GM21381 (cell line): ENCODE data around the gene LTBP4.
A peak's percentile ranks its signal among the peaks of the same experiment; 100 is the strongest.
"Not testable (repeated sequence)": the region's sequence is repeated elsewhere in the genome, so short reads cannot be mapped to it uniquely, and the experiment has no call there.

Experiments used
- ATAC-seq: cut with Tn5 transposase; IDR thresholded peaks from one replicate; pipeline ENCODE4 v1.9.1; 2021; ENCODE audit warnings: mild to moderate bottlenecking, moderate library complexity; ENCODE audit not compliant: unreplicated experiment

LTBP4 gene

GRCh38 chr19:40571831-40572495, 29.2 kb upstream of the LTBP4 start:
- no peak for ATAC-seq

- no peak for ATAC-seq
Observed at GRCh38 chr19:40575326-40575725, 25.8 kb upstream of the LTBP4 start.

DNA sequence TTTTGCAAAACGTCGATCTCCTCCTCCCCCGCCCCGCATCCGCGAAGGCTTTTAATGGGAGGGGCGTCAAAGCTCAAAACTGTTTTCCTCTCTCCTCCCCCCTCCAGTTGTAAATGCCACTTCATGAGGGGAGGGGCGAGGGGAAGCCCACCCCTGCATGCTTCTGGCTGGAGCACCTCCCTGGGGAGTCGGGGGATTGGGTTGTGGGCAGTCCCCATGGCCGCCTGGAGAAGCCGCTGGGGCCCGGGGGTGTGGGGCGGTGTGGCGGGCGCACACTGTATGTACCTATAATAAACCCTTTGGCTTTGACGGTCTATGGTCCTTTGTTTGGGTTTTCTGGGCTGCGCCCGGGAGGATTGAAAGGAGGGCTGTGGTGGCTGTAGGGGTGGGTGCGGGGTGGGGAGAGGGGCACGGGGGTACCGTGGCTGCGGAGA, 25.0 kb upstream of the LTBP4 start:
- peak; percentile 4 for ATAC-seq

DNA sequence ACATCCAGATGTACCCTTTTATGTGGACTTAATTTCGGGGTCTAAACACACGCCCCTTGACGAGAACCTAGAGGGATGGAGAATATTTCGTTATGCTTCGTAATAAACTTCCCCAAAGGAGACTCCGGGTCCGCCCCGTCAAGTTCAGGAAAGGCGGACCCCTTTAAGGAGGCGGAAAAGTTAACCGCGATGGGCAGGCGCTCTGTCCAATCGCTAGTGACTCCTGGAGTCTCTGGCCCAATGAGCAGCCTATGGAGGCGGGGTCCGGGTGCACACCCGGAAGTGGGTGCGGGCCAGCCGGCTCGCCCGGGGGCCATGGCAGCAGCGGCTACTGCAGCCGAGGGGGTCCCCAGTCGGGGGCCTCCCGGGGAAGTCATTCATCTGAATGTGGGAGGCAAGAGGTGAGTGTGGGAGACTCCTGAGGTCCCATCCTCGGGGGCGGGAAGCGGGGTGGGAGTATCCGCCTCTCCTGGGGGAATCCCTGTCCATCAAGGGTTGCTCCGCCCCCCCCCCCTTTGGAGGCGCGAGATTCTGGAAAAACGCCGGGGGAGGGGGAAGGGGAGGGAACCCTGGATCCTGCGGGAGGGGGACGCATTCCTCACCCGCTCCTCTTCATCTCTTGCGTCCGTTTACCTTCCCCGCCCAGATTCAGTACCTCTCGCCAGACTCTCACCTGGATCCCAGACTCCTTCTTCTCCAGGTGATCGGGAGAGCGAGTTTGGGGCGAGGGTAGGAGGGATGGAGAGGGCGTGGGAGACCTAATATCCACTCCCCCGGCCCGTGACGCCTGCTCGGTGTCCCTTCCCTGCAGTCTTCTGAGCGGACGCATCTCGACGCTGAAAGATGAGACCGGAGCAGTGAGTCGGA, 24.4 kb upstream of the LTBP4 start, which contains the start of gene SHKBP1:
Gene SHKBP1 (plus strand): TSS at position 289 of the 867 bp plus-strand sequence. CDS start 27 bp downstream, at position 316.
- peak; percentile 88 for ATAC-seq

GRCh38 chr19:40578442-40578908, 22.7 kb upstream of the LTBP4 start:
- ATAC-seq = no peak

- ATAC-seq = no peak
Observed at GRCh38 chr19:40580619-40581018, 20.6 kb upstream of the LTBP4 start.

- no peak for ATAC-seq
Observed at GRCh38 chr19:40581531-40581930, 19.6 kb upstream of the LTBP4 start.

DNA sequence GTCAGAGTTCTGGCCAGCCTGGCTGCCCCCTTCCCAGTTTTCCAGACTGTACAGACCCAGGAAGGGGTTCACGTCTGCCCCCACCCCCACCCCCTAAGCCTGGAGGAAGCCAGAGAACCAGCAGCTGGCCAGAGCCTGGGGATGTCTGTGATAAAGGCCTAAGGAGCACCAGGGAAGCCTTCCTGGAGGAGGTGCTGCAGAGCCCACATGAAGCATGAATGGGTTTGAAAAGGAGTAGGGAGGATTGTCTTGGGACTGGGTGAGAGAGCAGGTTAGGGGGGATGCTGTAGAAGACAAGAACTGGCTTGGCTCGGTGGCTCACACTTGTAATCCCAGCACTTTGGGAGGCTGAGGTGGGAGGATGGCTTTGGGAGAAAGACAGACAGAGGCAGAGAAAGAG, 18.7 kb upstream of the LTBP4 start:
- no peak for ATAC-seq

DNA sequence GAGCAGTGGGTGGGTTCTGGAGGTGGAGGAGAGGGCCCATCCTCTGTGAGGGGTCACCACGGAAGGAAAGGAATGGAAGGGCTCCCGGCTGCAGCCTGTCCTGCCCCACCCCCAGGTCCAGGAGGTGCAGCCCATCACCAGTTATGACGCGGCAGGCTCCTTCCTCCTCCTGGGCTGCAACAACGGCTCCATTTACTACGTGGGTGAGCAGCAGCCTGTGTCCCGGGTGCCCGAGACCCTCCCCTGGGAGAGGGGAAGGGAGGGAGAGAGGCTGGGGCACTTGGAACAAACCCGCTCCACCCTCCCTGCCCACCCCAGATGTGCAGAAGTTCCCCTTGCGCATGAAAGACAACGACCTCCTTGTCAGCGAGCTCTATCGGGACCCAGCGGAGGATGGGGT, 17.9 kb upstream of the LTBP4 start:
- no peak for ATAC-seq

DNA sequence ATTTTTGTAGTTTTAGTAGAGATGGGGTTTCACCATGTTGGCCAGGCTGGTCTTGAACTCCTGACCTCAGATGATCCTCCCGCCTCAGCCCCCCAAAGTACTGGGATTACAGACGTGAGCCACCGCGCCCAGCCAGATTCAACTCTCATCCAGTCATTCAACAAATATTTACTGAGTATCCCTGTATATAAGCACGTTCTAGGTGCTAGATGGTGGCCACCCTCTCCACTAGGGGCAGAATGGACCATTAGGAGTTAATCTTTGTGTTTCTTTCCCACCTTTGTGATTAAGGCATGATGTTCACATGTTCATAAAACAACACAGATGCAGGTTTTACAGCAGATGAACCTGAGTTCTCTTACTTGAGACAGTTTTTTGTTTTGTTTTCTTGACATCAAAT, 17.2 kb upstream of the LTBP4 start:
- ATAC-seq = no peak

- no peak for ATAC-seq
Observed at GRCh38 chr19:40585241-40585981, 15.8 kb upstream of the LTBP4 start.

- no peak for ATAC-seq
Observed at GRCh38 chr19:40585982-40586422, 15.2 kb upstream of the LTBP4 start.

GRCh38 chr19:40586611-40587010, 14.6 kb upstream of the LTBP4 start:
- no peak for ATAC-seq

DNA sequence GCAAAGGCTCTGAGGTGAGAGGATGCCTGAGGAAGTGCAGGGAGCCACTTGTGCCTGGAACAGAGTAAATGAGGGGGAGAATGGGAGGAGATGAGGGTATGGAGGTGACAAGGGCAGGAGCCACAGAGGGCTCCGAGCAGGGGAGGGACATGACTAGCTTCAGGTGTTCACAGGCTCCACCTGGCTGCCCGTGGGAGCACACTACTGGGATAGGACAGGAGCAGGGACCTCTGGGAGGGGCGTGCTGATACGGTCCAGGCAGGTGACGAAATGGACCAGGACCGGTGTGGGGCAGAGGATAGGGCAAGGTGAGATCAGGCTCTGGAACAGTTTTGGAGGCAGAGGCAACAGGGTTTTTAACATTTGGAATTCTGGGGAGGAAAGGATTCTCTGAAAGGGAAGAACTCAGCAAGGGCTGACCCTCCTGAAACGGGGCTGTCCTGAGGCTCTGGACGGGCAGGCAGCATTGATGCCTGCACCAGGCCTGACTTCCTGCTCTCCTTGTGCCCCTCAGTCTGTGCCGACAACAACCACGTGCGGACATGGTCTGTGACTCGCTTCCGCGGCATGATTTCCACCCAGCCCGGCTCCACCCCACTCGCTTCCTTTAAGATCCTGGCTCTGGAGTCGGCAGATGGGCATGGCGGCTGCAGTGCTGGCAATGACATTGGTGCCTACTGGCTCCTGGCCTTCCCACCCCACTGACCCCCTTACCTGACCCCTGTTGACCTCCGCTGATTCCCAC, 12.9 kb upstream of the LTBP4 start:
- no peak for ATAC-seq

- ATAC-seq = no peak
Observed at GRCh38 chr19:40588926-40589569, 12.1 kb upstream of the LTBP4 start.

DNA sequence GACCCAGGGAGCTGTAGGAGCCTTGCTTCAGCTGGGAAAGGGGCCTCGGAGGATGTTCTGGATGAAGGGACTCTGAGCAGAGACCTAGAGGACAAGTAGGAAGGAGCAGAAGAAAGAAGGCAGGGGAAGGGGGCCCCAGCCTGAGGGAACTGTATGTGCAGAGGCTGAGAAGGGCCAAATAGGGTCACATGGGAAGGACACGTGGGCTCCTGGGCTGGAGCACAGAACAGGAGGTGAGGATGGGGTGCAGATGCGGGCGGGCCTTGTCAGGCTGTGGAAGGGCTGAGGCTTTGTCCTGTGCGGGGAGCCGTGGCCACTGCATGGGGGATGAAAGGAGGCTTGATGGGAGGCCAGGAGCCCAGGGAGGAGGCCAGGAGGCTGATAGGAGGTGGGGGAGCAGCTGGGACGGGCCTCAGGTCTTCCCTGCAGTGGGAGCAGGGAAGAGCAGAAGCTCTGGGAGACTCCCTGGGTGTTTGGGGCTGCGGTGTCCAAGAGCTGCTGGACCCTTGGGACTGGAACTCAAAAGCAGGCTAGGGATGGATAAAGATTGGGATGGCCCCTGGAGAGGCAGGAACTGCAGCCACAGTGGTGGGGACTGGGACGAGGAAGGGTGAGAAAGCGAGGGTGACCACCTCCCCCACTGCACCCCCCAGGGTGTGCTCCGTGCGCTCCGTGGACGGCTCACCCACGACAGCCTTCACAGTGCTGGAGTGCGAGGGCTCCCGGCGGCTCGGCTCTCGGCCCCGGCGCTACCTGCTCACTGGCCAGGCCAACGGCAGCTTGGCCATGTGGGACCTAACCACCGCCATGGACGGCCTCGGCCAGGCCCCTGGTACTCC, 11.4 kb upstream of the LTBP4 start:
- ATAC-seq = no peak

DNA sequence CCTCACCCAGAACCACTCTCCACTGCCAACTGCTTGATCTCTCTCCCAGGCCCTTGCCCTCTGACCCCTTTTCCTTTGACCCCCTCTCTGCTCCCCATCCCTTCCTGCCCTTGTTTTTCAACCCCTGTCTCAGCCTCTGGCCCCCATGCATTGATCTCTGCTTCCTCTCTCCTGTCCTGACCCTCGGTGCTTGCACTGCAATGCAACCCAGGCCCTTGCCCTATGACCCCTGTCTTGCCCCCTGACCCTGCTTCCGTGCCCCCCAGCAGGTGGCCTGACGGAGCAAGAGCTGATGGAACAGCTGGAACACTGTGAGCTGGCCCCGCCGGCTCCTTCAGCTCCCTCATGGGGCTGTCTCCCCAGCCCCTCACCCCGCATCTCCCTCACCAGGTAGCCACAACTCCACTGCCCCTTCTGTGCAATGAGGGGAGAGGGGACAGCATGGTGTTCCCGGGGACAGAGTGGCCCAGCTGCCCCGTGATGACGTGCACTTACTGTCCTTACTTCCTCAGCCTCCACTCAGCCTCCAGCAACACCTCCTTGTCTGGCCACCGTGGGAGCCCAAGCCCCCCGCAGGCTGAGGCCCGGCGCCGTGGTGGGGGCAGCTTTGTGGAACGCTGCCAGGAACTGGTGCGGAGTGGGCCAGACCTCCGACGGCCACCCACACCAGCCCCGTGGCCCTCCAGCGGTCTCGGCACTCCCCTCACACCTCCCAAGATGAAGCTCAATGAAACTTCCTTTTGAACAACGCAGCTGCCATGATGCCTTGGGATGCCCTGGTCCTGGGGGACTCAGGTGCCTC, 10.5 kb upstream of the LTBP4 start:
- no peak for ATAC-seq

DNA sequence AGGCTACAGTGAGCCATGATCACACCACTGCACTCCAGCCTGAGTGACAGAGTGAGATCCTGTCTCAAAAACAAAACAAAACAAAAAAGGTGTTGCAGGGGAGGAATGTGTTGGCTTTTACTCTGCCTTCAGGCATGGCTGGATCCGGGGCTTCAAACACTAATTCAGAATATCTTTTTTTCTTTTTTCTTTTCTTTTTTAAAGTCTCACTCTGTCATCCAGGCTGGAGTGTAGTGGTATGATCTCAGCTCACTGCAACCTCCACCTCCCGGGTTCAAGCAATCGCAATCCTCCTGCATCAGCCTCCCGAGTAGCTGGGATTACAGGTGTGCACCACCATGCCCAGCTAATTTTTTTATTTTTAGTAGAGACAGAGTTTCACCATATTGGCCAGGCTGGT, 9.4 kb upstream of the LTBP4 start:
- ATAC-seq = not testable (repeated sequence)
